Dendritic cell treated with granulocyte-macrophage colony-stimulating factor and Interleukin-4, amounts not matched to agents 40 ng/mL and 50 ng/mL, for 4 days (primary cell): ENCODE data around the gene POP7.

Experiments used
- H3K27ac Mint-ChIP-seq: one replicate; pipeline ENCODE4 v1.8.0; 2022; ENCODE audit warnings: mild to moderate bottlenecking, mixed read lengths
- H3K27me3 Mint-ChIP-seq: one replicate; pipeline ENCODE4 v1.8.0; 2022; ENCODE audit warnings: mild to moderate bottlenecking, mixed read lengths
- H3K36me3 Mint-ChIP-seq: one replicate; pipeline ENCODE4 v1.8.0; 2022; ENCODE audit warnings: low read depth, mixed read lengths
- H3K4me1 Mint-ChIP-seq: one replicate; pipeline ENCODE4 v1.8.0; 2022; ENCODE audit warnings: low read depth, mixed read lengths
- H3K4me3 Mint-ChIP-seq: one replicate; pipeline ENCODE4 v1.8.0; 2022; ENCODE audit warnings: mild to moderate bottlenecking, moderate library complexity, mixed read lengths
- H3K9me3 Mint-ChIP-seq: one replicate; pipeline ENCODE4 v1.8.0; 2022; ENCODE audit warnings: mixed read lengths
- intact Hi-C: fragments of 100-400 bp; cut with micrococcal nuclease; formaldehyde crosslinking; loops from one replicate; pipeline ENCODE4 v1.15.0; 2022

The POP7 gene

GRCh38 chr7:100736671-100737070, 30.8 kb downstream of the POP7 start:
- peaks cover 5% of the 10 kb centered on the region for H3K4me1 Mint-ChIP-seq
- peaks cover 21% of the 10 kb centered on the region for H3K27me3 Mint-ChIP-seq
- no peaks in the 10 kb centered on the region for H3K9me3 Mint-ChIP-seq
- H3K4me3 Mint-ChIP-seq, result no peak overlapping the region
- no peak overlapping the region for H3K27ac Mint-ChIP-seq
- no peaks in the 10 kb centered on the region for H3K36me3 Mint-ChIP-seq
- intact Hi-C loops, result no loop called here

- H3K36me3 Mint-ChIP-seq, result no peaks in the 10 kb centered on the region
- no peak overlapping the region for H3K4me3 Mint-ChIP-seq
- no peak overlapping the region for H3K27ac Mint-ChIP-seq
- intact Hi-C loops, result no loop called here
- no peaks in the 10 kb centered on the region for H3K9me3 Mint-ChIP-seq
- H3K4me1 Mint-ChIP-seq, result peaks cover 1% of the 10 kb centered on the region
- H3K27me3 Mint-ChIP-seq, result peaks cover 15% of the 10 kb centered on the region
Observed at GRCh38 chr7:100739934-100740333, 34.0 kb downstream of the POP7 start.

GRCh38 chr7:100744605-100745004, 38.7 kb downstream of the POP7 start:
- peaks cover 6% of the 10 kb centered on the region for H3K4me1 Mint-ChIP-seq
- H3K9me3 Mint-ChIP-seq, result no peaks in the 10 kb centered on the region
- no peak overlapping the region for H3K4me3 Mint-ChIP-seq
- no peak overlapping the region for H3K27ac Mint-ChIP-seq
- H3K27me3 Mint-ChIP-seq, result peaks cover 27% of the 10 kb centered on the region
- no peaks in the 10 kb centered on the region for H3K36me3 Mint-ChIP-seq
- intact Hi-C loops, result no loop called here

GRCh38 chr7:100745184-100745583, 39.3 kb downstream of the POP7 start:
- H3K36me3 Mint-ChIP-seq, result no peaks in the 10 kb centered on the region
- H3K27ac Mint-ChIP-seq, result peak overlapping the region; percentile 58
- intact Hi-C loops, result no loop called here
- peak overlapping the region; percentile 78 for H3K4me3 Mint-ChIP-seq
- peaks cover 6% of the 10 kb centered on the region for H3K4me1 Mint-ChIP-seq
- peaks cover 26% of the 10 kb centered on the region for H3K27me3 Mint-ChIP-seq
- no peaks in the 10 kb centered on the region for H3K9me3 Mint-ChIP-seq

GRCh38 chr7:100752994-100753393, 47.1 kb downstream of the POP7 start:
- H3K9me3 Mint-ChIP-seq, result no peaks in the 10 kb centered on the region
- H3K4me3 Mint-ChIP-seq, result no peak overlapping the region
- H3K27ac Mint-ChIP-seq, result no peak overlapping the region
- H3K27me3 Mint-ChIP-seq, result peaks cover 32% of the 10 kb centered on the region
- no peaks in the 10 kb centered on the region for H3K4me1 Mint-ChIP-seq
- no peaks in the 10 kb centered on the region for H3K36me3 Mint-ChIP-seq
- intact Hi-C loops, result no loop called here

GRCh38 chr7:100753750-100754149, 47.8 kb downstream of the POP7 start:
- Mint-ChIP-seq H3K36me3 (no peaks in the 10 kb centered on the region), H3K4me1 (no peaks in the 10 kb centered on the region), H3K27ac (no peak overlapping the region), H3K4me3 (no peak overlapping the region), H3K9me3 (no peaks in the 10 kb centered on the region), H3K27me3 (peaks cover 29% of the 10 kb centered on the region)
- intact Hi-C loops, result no loop called here
